Measurements from ENCODE around the gene SSH2.

The SSH2 gene

GRCh38 chr17:29847527-29848400 lies 82.3 kb downstream of the SSH2 start:
- Histone ChIP-seq H3K27ac (ENCODE audit: low read depth, low read length) (no peak overlapping the region), H3K36me3 (ENCODE audit: insufficient read depth, low read length) (no peaks in the 10 kb centered on the region), H3K27me3 (ENCODE audit: insufficient read depth, low read length) (no peaks in the 10 kb centered on the region), H3K9ac (ENCODE audit: low read depth, low read length) (no peak overlapping the region), H3K4me3 (ENCODE audit: low read length) (no peak overlapping the region), H3K4me1 (ENCODE audit: insufficient read depth, low read length) (peaks cover 19% of the 10 kb centered on the region), H3K9me3 (ENCODE audit: insufficient read depth, low read depth, low read length) (no peaks in the 10 kb centered on the region)
- WGBS: 93% methylated on average over 3 of the region's 3 CpGs

DNA sequence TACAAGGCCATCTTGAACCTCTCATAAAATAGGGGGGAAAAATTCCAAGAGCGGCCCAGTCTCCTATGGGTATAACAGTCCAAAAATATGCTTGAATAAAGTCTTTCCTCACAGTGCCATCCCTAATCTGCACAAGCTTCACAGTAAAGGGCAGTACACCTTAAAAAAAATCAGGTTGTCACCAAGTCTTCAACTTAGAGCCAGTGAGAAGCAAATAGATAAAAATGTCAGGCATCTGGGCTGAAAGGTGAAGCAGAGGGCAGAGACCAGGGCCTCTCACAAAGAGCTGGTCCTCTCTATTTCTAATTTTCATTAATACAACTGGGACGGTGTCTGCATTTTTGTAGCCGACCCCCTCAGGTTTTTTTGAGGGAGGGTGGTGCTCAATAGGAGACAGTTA lies 82.9 kb downstream of the SSH2 start:
- Histone ChIP-seq H3K9ac (ENCODE audit: low read depth, low read length) (no peak overlapping the region), H3K27me3 (ENCODE audit: insufficient read depth, low read length) (no peaks in the 10 kb centered on the region), H3K4me1 (ENCODE audit: insufficient read depth, low read length) (peaks cover 19% of the 10 kb centered on the region), H3K27ac (ENCODE audit: low read depth, low read length) (no peak overlapping the region), H3K36me3 (ENCODE audit: insufficient read depth, low read length) (no peaks in the 10 kb centered on the region), H3K9me3 (ENCODE audit: insufficient read depth, low read depth, low read length) (no peaks in the 10 kb centered on the region), H3K4me3 (ENCODE audit: low read length) (no peak overlapping the region)
- 100% methylated on average over 2 of the region's 3 CpGs for WGBS

DNA sequence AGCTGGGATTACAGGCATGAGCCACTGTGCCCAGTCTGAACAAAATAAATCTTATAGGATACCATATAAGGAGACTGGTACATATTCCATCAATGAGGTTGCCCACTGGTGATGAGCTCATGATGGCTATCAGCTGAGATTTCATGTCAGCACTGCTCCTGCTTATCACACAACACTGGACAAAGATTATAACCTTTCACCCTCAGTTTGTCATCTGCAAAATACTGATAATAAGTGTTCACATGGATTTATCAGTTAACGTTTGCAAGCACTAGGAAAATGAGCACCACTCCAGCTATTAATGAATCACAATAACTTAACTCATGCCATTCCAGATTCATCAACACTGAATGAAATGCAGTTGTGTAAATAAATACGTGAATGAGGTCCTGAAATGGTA lies 83.7 kb downstream of the SSH2 start:
- no peaks in the 10 kb centered on the region for H3K27me3 ChIP-seq (ENCODE audit: insufficient read depth, low read length)
- H3K4me1 ChIP-seq (ENCODE audit: insufficient read depth, low read length): peaks cover 19% of the 10 kb centered on the region
- H3K4me3 ChIP-seq (ENCODE audit: low read length): no peak overlapping the region
- no peaks in the 10 kb centered on the region for H3K9me3 ChIP-seq (ENCODE audit: insufficient read depth, low read depth, low read length)
- WGBS: 97% methylated on average over 2 of the region's 2 CpGs
- H3K27ac ChIP-seq (ENCODE audit: low read depth, low read length): no peak overlapping the region
- no peak overlapping the region for H3K9ac ChIP-seq (ENCODE audit: low read depth, low read length)
- H3K36me3 ChIP-seq (ENCODE audit: insufficient read depth, low read length): no peaks in the 10 kb centered on the region

DNA sequence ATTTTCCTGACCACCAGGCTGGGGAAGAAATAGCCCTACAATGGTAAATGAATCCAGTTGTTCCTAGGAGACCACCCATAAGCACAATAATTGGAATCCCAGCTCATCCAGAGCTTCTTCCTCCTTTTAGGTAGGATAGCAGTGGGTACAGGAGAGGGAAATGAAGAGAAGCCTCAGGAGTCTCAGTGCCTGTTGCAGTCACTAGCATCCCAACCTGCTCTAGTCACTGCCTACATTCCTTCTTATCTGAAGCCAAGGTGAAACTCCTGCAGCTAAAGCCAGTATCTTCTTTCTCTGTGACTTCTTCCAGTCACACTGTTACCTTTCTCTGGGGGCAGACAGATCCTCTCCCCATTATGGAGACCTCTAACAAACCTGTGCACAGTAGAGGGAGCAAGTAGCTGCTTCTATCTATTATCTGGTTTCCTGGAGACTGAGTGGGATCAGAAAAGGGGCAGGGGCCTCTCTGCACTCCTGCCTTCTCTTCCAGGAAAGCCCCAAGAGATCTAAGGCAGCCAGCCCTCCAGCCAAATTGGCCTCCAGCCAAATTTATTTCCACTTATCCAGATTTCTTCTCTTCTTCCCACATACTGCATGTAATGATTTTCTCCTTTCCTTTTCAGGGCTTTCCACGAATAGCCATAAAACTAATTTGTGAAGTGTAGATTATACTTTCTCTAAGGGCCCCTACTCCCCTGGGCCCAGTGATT lies 85.5 kb downstream of the SSH2 start:
- H3K9me3 ChIP-seq (ENCODE audit: insufficient read depth, low read depth, low read length): no peaks in the 10 kb centered on the region
- WGBS: no CpG with 5 or more reads among the region's 1 CpG
- H3K9ac ChIP-seq (ENCODE audit: low read depth, low read length): no peak overlapping the region
- H3K4me1 ChIP-seq (ENCODE audit: insufficient read depth, low read length): peaks cover 19% of the 10 kb centered on the region
- no peak overlapping the region for H3K27ac ChIP-seq (ENCODE audit: low read depth, low read length)
- H3K36me3 ChIP-seq (ENCODE audit: insufficient read depth, low read length): no peaks in the 10 kb centered on the region
- H3K4me3 ChIP-seq (ENCODE audit: low read length): no peak overlapping the region
- no peaks in the 10 kb centered on the region for H3K27me3 ChIP-seq (ENCODE audit: insufficient read depth, low read length)

DNA sequence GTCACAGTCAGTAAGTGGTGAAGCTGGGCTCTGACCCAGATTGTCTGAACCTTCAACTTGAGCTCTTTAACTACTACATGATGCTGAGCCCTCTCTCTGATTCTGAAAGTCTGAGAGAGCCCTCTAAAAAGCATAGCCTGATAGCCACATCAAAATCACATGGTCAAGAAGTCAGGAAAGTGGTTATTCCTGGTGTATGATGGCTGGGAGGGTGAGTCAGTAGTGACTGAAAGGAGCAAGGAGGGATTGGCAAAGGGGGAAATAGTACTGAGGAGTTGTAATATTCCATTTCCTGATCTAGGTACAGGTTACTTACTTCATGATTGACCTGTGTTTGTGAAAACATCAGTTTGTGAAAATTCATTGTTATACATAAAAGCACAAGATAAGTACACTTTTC lies 89.1 kb downstream of the SSH2 start:
- H3K9me3 ChIP-seq (ENCODE audit: insufficient read depth, low read depth, low read length): no peaks in the 10 kb centered on the region
- no peak overlapping the region for H3K9ac ChIP-seq (ENCODE audit: low read depth, low read length)
- H3K27ac ChIP-seq (ENCODE audit: low read depth, low read length): no peak overlapping the region
- H3K4me3 ChIP-seq (ENCODE audit: low read length): no peak overlapping the region
- peaks cover 15% of the 10 kb centered on the region for H3K4me1 ChIP-seq (ENCODE audit: insufficient read depth, low read length)
- H3K36me3 ChIP-seq (ENCODE audit: insufficient read depth, low read length): no peaks in the 10 kb centered on the region
- no peaks in the 10 kb centered on the region for H3K27me3 ChIP-seq (ENCODE audit: insufficient read depth, low read length)

GRCh38 chr17:29839656-29840055 lies 90.4 kb downstream of the SSH2 start:
- H3K9ac ChIP-seq (ENCODE audit: low read depth, low read length): no peak overlapping the region
- H3K4me1 ChIP-seq (ENCODE audit: insufficient read depth, low read length): peaks cover 11% of the 10 kb centered on the region
- 92% methylated on average over 1 of the region's 1 CpG for WGBS
- no peak overlapping the region for H3K27ac ChIP-seq (ENCODE audit: low read depth, low read length)
- no peaks in the 10 kb centered on the region for H3K27me3 ChIP-seq (ENCODE audit: insufficient read depth, low read length)
- no peaks in the 10 kb centered on the region for H3K36me3 ChIP-seq (ENCODE audit: insufficient read depth, low read length)
- H3K9me3 ChIP-seq (ENCODE audit: insufficient read depth, low read depth, low read length): no peaks in the 10 kb centered on the region
- H3K4me3 ChIP-seq (ENCODE audit: low read length): no peak overlapping the region

DNA sequence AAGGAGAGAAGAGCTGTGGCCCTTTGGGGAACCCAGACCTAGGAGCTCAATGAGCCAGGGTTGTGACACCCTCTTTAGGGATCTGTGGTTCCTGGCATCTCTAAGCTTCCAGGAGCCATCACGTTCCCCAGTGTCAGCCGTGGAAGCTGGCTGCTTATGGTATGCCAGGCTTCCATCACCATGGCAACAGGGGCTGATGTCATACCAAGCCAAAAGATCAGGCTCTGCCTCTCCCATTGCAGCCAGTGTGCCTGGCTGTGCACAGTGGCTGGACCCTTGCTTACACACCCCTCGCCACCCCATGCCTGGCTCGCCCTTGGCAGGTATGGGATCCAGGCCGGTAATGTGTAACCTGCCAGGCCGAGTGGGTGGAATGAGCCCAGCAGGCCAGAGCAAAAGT lies 91.1 kb downstream of the SSH2 start:
- H3K27me3 ChIP-seq (ENCODE audit: insufficient read depth, low read length): no peaks in the 10 kb centered on the region
- H3K9me3 ChIP-seq (ENCODE audit: insufficient read depth, low read depth, low read length): no peaks in the 10 kb centered on the region
- H3K9ac ChIP-seq (ENCODE audit: low read depth, low read length): no peak overlapping the region
- H3K36me3 ChIP-seq (ENCODE audit: insufficient read depth, low read length): no peaks in the 10 kb centered on the region
- H3K4me1 ChIP-seq (ENCODE audit: insufficient read depth, low read length): peaks cover 4% of the 10 kb centered on the region; the same call in 1 of the 2 replicates
- no peak overlapping the region for H3K4me3 ChIP-seq (ENCODE audit: low read length)
- H3K27ac ChIP-seq (ENCODE audit: low read depth, low read length): no peak overlapping the region
- 86% methylated on average over 6 of the region's 6 CpGs for WGBS

- H3K27ac ChIP-seq (ENCODE audit: low read depth, low read length): no peak overlapping the region
- no peaks in the 10 kb centered on the region for H3K36me3 ChIP-seq (ENCODE audit: insufficient read depth, low read length)
- 0 out of 2 replicates have a peak, but pooled peaks cover 2% of the 10 kb centered on the region for H3K4me1 ChIP-seq (ENCODE audit: insufficient read depth, low read length)
- no peaks in the 10 kb centered on the region for H3K27me3 ChIP-seq (ENCODE audit: insufficient read depth, low read length)
- H3K9ac ChIP-seq (ENCODE audit: low read depth, low read length): no peak overlapping the region
- no peaks in the 10 kb centered on the region for H3K9me3 ChIP-seq (ENCODE audit: insufficient read depth, low read depth, low read length)
- H3K4me3 ChIP-seq (ENCODE audit: low read length): no peak overlapping the region
- WGBS: 93% methylated on average over 7 of the region's 7 CpGs
These were observed 92.5 kb downstream of the SSH2 start for GRCh38 chr17:29837531-29837930.

DNA sequence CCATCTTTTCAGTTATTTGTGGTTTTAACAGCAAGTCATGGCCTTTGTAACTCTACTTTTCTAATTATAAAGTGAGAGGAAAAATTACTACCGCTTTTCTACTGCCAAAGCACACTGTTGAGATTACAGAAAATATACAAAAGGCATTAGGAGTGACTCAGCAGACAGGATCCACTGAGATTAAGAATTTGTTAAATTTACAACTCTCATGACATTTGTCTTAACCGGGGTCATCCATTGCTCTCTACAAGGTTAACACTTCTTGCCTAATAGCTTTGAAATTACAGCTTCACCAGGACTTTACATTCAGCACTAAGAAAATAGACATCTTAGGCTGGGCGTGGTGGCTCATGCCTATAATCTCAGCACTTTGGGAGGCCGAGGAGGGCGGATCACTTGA lies 93.4 kb downstream of the SSH2 start:
- no peaks in the 10 kb centered on the region for H3K27me3 ChIP-seq (ENCODE audit: insufficient read depth, low read length)
- no peak overlapping the region for H3K27ac ChIP-seq (ENCODE audit: low read depth, low read length)
- H3K36me3 ChIP-seq (ENCODE audit: insufficient read depth, low read length): no peaks in the 10 kb centered on the region
- 95% methylated on average over 4 of the region's 5 CpGs for WGBS
- 0 out of 2 replicates have a peak, but pooled peaks cover 2% of the 10 kb centered on the region for H3K4me1 ChIP-seq (ENCODE audit: insufficient read depth, low read length)
- H3K9ac ChIP-seq (ENCODE audit: low read depth, low read length): no peak overlapping the region
- no peak overlapping the region for H3K4me3 ChIP-seq (ENCODE audit: low read length)
- H3K9me3 ChIP-seq (ENCODE audit: insufficient read depth, low read depth, low read length): no peaks in the 10 kb centered on the region

DNA sequence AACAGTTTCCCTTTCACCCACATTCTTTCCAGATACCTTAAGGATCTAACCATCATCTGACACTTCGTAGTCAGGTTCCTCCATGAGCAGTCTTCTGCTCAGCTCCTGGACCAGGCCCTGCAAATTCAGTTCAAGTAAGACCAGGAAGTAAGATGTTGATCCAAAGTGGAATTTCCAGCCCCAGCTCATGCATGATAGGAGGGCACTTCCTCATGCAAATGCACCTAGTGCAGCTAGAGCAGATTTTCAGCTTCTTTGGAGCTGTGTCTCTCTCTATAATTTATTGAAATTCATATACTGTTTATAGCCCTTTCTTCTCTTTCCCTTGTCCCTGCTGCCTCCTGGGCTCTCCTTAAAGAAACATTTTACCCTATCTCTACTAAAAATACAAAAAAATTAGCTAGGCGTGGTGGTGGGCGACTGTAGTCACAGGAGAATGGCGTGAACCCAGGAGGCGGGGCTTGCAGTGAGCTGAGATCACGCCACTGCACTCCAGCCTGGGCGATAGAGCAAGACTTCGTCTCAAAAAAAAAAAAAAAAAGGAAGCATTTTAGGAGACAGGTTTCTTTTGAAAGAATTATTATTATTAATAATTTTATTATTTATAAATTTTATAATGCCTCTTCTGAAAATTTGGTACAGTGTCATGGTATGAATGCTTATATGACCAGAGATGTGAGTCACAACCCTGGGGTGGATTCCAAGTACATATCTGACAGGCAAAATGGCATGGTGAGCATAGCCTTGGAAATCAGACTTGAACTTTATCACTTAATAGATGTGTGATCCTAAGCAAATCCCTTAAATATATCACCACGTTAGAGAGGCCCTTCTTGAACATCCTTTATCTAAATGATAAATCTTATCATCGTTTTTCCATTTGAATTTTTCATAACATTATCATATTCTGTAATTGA lies 94.3 kb downstream of the SSH2 start:
- Histone ChIP-seq H3K27me3 (ENCODE audit: insufficient read depth, low read length) (no peaks in the 10 kb centered on the region), H3K4me1 (ENCODE audit: insufficient read depth, low read length) (0 out of 2 replicates have a peak, but pooled peaks cover 2% of the 10 kb centered on the region), H3K9ac (ENCODE audit: low read depth, low read length) (no peak overlapping the region), H3K4me3 (ENCODE audit: low read length) (no peak overlapping the region), H3K9me3 (ENCODE audit: insufficient read depth, low read depth, low read length) (no peaks in the 10 kb centered on the region), H3K36me3 (ENCODE audit: insufficient read depth, low read length) (no peaks in the 10 kb centered on the region), H3K27ac (ENCODE audit: low read depth, low read length) (no peak overlapping the region)
- WGBS: 90% methylated on average over 10 of the region's 10 CpGs

DNA sequence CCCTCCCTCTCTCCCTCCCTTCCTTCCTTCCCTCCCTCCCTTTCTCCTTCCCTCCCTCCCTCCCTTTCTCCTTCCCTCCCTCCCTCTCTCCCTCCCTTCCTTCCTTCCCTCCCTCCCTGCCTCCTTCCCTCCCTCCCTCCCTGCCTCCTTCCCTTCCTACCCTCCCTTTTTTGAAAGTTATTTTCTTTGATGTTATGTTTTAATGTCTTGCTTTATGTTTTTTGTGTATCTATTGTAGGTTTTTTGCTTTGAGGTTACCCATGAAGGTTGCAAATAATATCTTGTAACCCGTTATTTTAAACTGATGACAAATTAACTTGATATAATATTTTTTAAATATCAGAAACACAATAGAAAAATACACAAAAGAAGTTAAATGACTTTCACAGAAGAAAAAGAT lies 96.2 kb downstream of the SSH2 start:
- no CpG with 5 or more reads among the region's 1 CpG for WGBS

More for the DNA sequence above, 96.2 kb downstream of the SSH2 start:
- peaks cover 5% of the 10 kb centered on the region; the same call in 1 of the 2 replicates for H3K4me1 ChIP-seq (ENCODE audit: insufficient read depth, low read length)
- H3K36me3 ChIP-seq (ENCODE audit: insufficient read depth, low read length): no peaks in the 10 kb centered on the region
- no peak overlapping the region for H3K4me3 ChIP-seq (ENCODE audit: low read length)
- no peaks in the 10 kb centered on the region for H3K27me3 ChIP-seq (ENCODE audit: insufficient read depth, low read length)
- H3K9ac ChIP-seq (ENCODE audit: low read depth, low read length): no peak overlapping the region
- H3K27ac ChIP-seq (ENCODE audit: low read depth, low read length): no peak overlapping the region
- no peaks in the 10 kb centered on the region for H3K9me3 ChIP-seq (ENCODE audit: insufficient read depth, low read depth, low read length)
